NCI-H146 treated with DMSO at 0.1 percent for 48 hours (cell line): ENCODE measurements around the gene SLC5A12.
"Not testable (repeated sequence)": the region's sequence is repeated elsewhere in the genome, so short reads cannot be mapped to it uniquely, and the experiment has no call there.

Experiments used
- DNase-seq: peaks from one replicate; lab custom pipeline; 2025; ENCODE audit not compliant: unreplicated experiment; lab: John Stamatoyannopoulos, UW

SLC5A12 gene

GRCh38 chr11:26655287-26655686, 66.6 kb downstream of the SLC5A12 start:
- no peak for DNase-seq

- DNase-seq = no peak
These were observed 69.9 kb downstream of the SLC5A12 start for GRCh38 chr11:26651916-26652315.

GRCh38 chr11:26649884-26650283, 72.0 kb downstream of the SLC5A12 start:
- DNase-seq = peak; percentile 88

- DNase-seq = not testable (repeated sequence)
These were observed 78.5 kb downstream of the SLC5A12 start for GRCh38 chr11:26643314-26643713.

GRCh38 chr11:26632691-26633159, 89.1 kb downstream of the SLC5A12 start:
- no peak for DNase-seq

- DNase-seq = no peak
These were observed 95.5 kb downstream of the SLC5A12 start for GRCh38 chr11:26626346-26626745.

GRCh38 chr11:26623076-26623659, 98.7 kb downstream of the SLC5A12 start:
- DNase-seq = no peak

GRCh38 chr11:26622181-26622580, 99.7 kb downstream of the SLC5A12 start:
- DNase-seq = no peak

GRCh38 chr11:26621132-26621531, 100.7 kb downstream of the SLC5A12 start:
- DNase-seq = no peak

GRCh38 chr11:26620282-26621045, 101.4 kb downstream of the SLC5A12 start:
- peak; percentile 69 for DNase-seq

GRCh38 chr11:26618441-26618840, 103.4 kb downstream of the SLC5A12 start:
- DNase-seq = no peak
